DOHH2 (cell line): Measurements from ENCODE around the gene ACTR1A.

Experiments used
- H3F3A ChIP-seq: fragments of 200-600 bp; sonication (generic), shearing (Covaris generic); 2 replicates; pipeline ENCODE4 v1.6.0; 2016; ENCODE audit warnings: antibody characterized with exemption, mild to moderate bottlenecking; ENCODE audit not compliant: control insufficient read depth, insufficient read depth
- H3K27ac ChIP-seq: fragments of 200-600 bp; sonication (generic); 2 replicates; pipeline ENCODE4 v1.5.1; 2014; ENCODE audit warnings: low read depth, mild to moderate bottlenecking, low read length, moderate library complexity
- H3K27me3 ChIP-seq: fragments of 200-600 bp; sonication (generic); 2 replicates; pipeline ENCODE4 v1.6.1; 2014; ENCODE audit warnings: mild to moderate bottlenecking, low read length, mixed read lengths; ENCODE audit not compliant: control insufficient read depth
- H3K36me3 ChIP-seq: fragments of 200-600 bp; sonication (generic); 2 replicates; pipeline ENCODE4 v1.6.1; 2014; ENCODE audit warnings: mild to moderate bottlenecking, low read length, moderate library complexity, mixed read lengths; ENCODE audit not compliant: control insufficient read depth
- H3K4me1 ChIP-seq: fragments of 200-600 bp; sonication (generic); 2 replicates; pipeline ENCODE4 v1.6.1; 2014; ENCODE audit warnings: mild to moderate bottlenecking, low read length, mixed read lengths; ENCODE audit not compliant: control insufficient read depth
- H3K4me2 ChIP-seq: fragments of 200-600 bp; sonication (generic); 2 replicates; pipeline ENCODE4 v1.6.0; 2014; ENCODE audit warnings: mild to moderate bottlenecking, low read length, moderate library complexity
- H3K4me3 ChIP-seq: fragments of 200-600 bp; sonication (generic); 2 replicates; pipeline ENCODE4 v1.5.1; 2014; ENCODE audit warnings: mild to moderate bottlenecking, low read length, mixed read lengths
- H3K79me2 ChIP-seq: fragments of 200-600 bp; sonication (generic); 2 replicates; pipeline ENCODE4 v1.6.1; 2014; ENCODE audit warnings: mild to moderate bottlenecking, low read length, mixed read lengths; ENCODE audit not compliant: control insufficient read depth
- H3K9me2 ChIP-seq: fragments of 200-600 bp; sonication (generic); replicated peaks from 2 replicates; pipeline ENCODE4 v1.6.1; 2014; ENCODE audit warnings: mild to moderate bottlenecking, low read length, mixed read lengths; ENCODE audit not compliant: control insufficient read depth
- H3K9me3 ChIP-seq: fragments of 200-600 bp; sonication (generic); 2 replicates; pipeline ENCODE4 v1.6.1; 2014; ENCODE audit warnings: antibody characterized with exemption, low read length, mixed read lengths; ENCODE audit not compliant: control insufficient read depth, insufficient read depth
- H4K20me1 ChIP-seq: fragments of 200-600 bp; sonication (generic); 2 replicates; pipeline ENCODE4 v1.6.0; 2014; ENCODE audit warnings: low read depth, mild to moderate bottlenecking, antibody characterized with exemption, low read length, moderate library complexity; ENCODE audit not compliant: control insufficient read depth, insufficient read depth
- CTCF ChIP-seq: fragments of 200-600 bp; sonication (generic); IDR thresholded peaks from one replicate; pipeline ENCODE4 v1.5.1; 2014; ENCODE audit warnings: antibody characterized with exemption, mild to moderate bottlenecking, low read depth, low read length; ENCODE audit not compliant: poor library complexity, severe bottlenecking
- EZH2phosphoT487 ChIP-seq: fragments of 200-600 bp; sonication (generic); IDR thresholded peaks from 2 replicates; pipeline ENCODE4 v1.6.1; 2017; ENCODE audit warnings: borderline replicate concordance, mild to moderate bottlenecking, antibody characterized with exemption, low read length, moderate library complexity, mixed read lengths

Gene ACTR1A

GRCh38 chr10:102450374-102451104 is 52.0 kb downstream of the ACTR1A start:
- H3K36me3 ChIP-seq: peaks cover 34% of the 10 kb centered on the region
- H3K27ac ChIP-seq: peak overlapping the region; percentile 86
- H3K4me3 ChIP-seq: peak overlapping the region; percentile 93
- H3K4me2 ChIP-seq: peak overlapping the region; percentile 92
- peaks cover 5% of the 10 kb centered on the region for H3F3A ChIP-seq
- peaks cover 32% of the 10 kb centered on the region for H3K79me2 ChIP-seq
- no peaks in the 10 kb centered on the region for H3K9me3 ChIP-seq
- H3K9me2 ChIP-seq: no peaks in the 10 kb centered on the region
- no peak for TF ChIP-seq CTCF
- TF ChIP-seq EZH2phosphoT487: no peak
- H3K4me1 ChIP-seq: peaks cover 28% of the 10 kb centered on the region
- peaks cover 3% of the 10 kb centered on the region; the same call in 1 of the 2 replicates for H4K20me1 ChIP-seq
- H3K27me3 ChIP-seq: no peaks in the 10 kb centered on the region

GRCh38 chr10:102450124-102450373 is 52.5 kb downstream of the ACTR1A start:
- peak overlapping the region; percentile 86 for H3K27ac ChIP-seq

GRCh38 chr10:102449321-102450123 is 53.0 kb downstream of the ACTR1A start:
- no peaks in the 10 kb centered on the region for H3K9me2 ChIP-seq

More at GRCh38 chr10:102450124-102450373, 52.5 kb downstream of the ACTR1A start:
- Histone ChIP-seq H3K79me2 (peaks cover 32% of the 10 kb centered on the region), H3K27me3 (no peaks in the 10 kb centered on the region), H3K9me2 (no peaks in the 10 kb centered on the region), H3K4me3 (peak overlapping the region; percentile 93), H3K4me2 (peak overlapping the region; percentile 81), H3K36me3 (peaks cover 29% of the 10 kb centered on the region), H3K4me1 (peaks cover 28% of the 10 kb centered on the region), H4K20me1 (peaks cover 3% of the 10 kb centered on the region; the same call in 1 of the 2 replicates), H3K9me3 (no peaks in the 10 kb centered on the region), H3F3A (peaks cover 2% of the 10 kb centered on the region; the same call in 1 of the 2 replicates)
- no peak for TF ChIP-seq EZH2phosphoT487
- peak; percentile 25 for TF ChIP-seq CTCF

More at GRCh38 chr10:102449321-102450123, 53.0 kb downstream of the ACTR1A start:
- Histone ChIP-seq H3K79me2 (peaks cover 32% of the 10 kb centered on the region), H3K4me2 (peak overlapping the region; percentile 81), H3K4me3 (peak overlapping the region; percentile 93), H4K20me1 (peaks cover 3% of the 10 kb centered on the region; the same call in 1 of the 2 replicates), H3K27ac (peak overlapping the region; percentile 86), H3K36me3 (peaks cover 29% of the 10 kb centered on the region), H3K27me3 (no peaks in the 10 kb centered on the region), H3F3A (peaks cover 2% of the 10 kb centered on the region; the same call in 1 of the 2 replicates), H3K9me3 (no peaks in the 10 kb centered on the region), H3K4me1 (peaks cover 28% of the 10 kb centered on the region)
- TF ChIP-seq CTCF (no peak), EZH2phosphoT487 (no peak)
